Nephron (organoid): ENCODE data around the gene PTH1R.

ENCODE experiments used
- H3K27ac Mint-ChIP-seq, 3 experiments: 2 replicates each; pipeline ENCODE4 v1.8.0; 2020; ENCODE audit warnings: mixed read lengths in 3 of 3, mild to moderate bottlenecking in 2 of 3, moderate library complexity in 1 of 3
- H3K27me3 Mint-ChIP-seq: 2 replicates; pipeline ENCODE4 v1.8.0; 2021; ENCODE audit warnings: low read depth, mild to moderate bottlenecking, moderate library complexity, mixed read lengths
- H3K36me3 Mint-ChIP-seq: 2 replicates; pipeline ENCODE4 v1.8.0; 2020; ENCODE audit warnings: low read depth, mixed read lengths
- H3K4me1 Mint-ChIP-seq: 2 replicates; pipeline ENCODE4 v1.8.0; 2020; ENCODE audit warnings: mixed read lengths
- H3K4me3 Mint-ChIP-seq, 3 experiments: 2 replicates each; pipeline ENCODE4 v1.8.0; 2020; ENCODE audit warnings: mild to moderate bottlenecking in 3 of 3, mixed read lengths in 3 of 3, moderate library complexity in 2 of 3
- H3K9me3 Mint-ChIP-seq: 2 replicates; pipeline ENCODE4 v1.8.0; 2020; ENCODE audit warnings: mixed read lengths
- CTCF ChIP-seq, 3 experiments: fragments of 200-600 bp; sonication (generic); IDR thresholded peaks; one replicate each; pipeline ENCODE4 v1.5.0; 2021; ENCODE audit warnings: antibody characterized with exemption in 3 of 3; ENCODE audit not compliant: unreplicated experiment in 3 of 3

Gene PTH1R

GRCh38 chr3:46860810-46861604 lies 16.5 kb upstream of the PTH1R start:
- Mint-ChIP-seq H3K27me3 (no peaks in the 10 kb centered on the region), H3K4me1 (peaks cover 29% of the 10 kb centered on the region), H3K27ac (no peak overlapping the region), H3K9me3 (no peaks in the 10 kb centered on the region), H3K36me3 (no peaks in the 10 kb centered on the region), H3K4me3 (no peak overlapping the region)
- no peak for TF ChIP-seq CTCF (IDR thresholded peaks at IDR 0.05; ENCODE audit: unreplicated experiment in 3 of 3)

- Mint-ChIP-seq H3K4me3 (no peak overlapping the region), H3K27ac (no peak overlapping the region), H3K9me3 (no peaks in the 10 kb centered on the region), H3K27me3 (no peaks in the 10 kb centered on the region), H3K36me3 (no peaks in the 10 kb centered on the region), H3K4me1 (peaks cover 27% of the 10 kb centered on the region)
- TF ChIP-seq CTCF (IDR thresholded peaks at IDR 0.05; ENCODE audit: unreplicated experiment in 3 of 3): no peak
These were observed 15.7 kb upstream of the PTH1R start for GRCh38 chr3:46861605-46862368.

GRCh38 chr3:46862369-46863025 lies 15.0 kb upstream of the PTH1R start:
- no peak overlapping the region for H3K27ac Mint-ChIP-seq
- no peaks in the 10 kb centered on the region for H3K9me3 Mint-ChIP-seq
- peaks cover 30% of the 10 kb centered on the region for H3K4me1 Mint-ChIP-seq
- H3K27me3 Mint-ChIP-seq: no peaks in the 10 kb centered on the region
- TF ChIP-seq CTCF (IDR thresholded peaks at IDR 0.05; ENCODE audit: unreplicated experiment in 3 of 3): no peak
- H3K4me3 Mint-ChIP-seq: no peak overlapping the region
- H3K36me3 Mint-ChIP-seq: no peaks in the 10 kb centered on the region

GRCh38 chr3:46863261-46863782 lies 14.2 kb upstream of the PTH1R start, which contains the start of gene MYL3:
Gene MYL3 (minus strand): TSS chr3:46863444. CDS start chr3:46863390, 54 bp downstream.
- H3K4me3 Mint-ChIP-seq: peak within 1 kb of the TSS in 1 of 3 experiments; percentile 19
- H3K36me3 Mint-ChIP-seq: no peaks in the 10 kb centered on the region
- H3K27ac Mint-ChIP-seq: peak within 1 kb of the TSS; percentile 27 to 73 (median 62)
- no peaks in the 10 kb centered on the region for H3K27me3 Mint-ChIP-seq
- H3K4me1 Mint-ChIP-seq: peaks cover 32% of the 10 kb centered on the region
- H3K9me3 Mint-ChIP-seq: no peaks in the 10 kb centered on the region
- TF ChIP-seq CTCF (IDR thresholded peaks at IDR 0.05; ENCODE audit: unreplicated experiment in 3 of 3): no peak

GRCh38 chr3:46864061-46864881 lies 13.2 kb upstream of the PTH1R start:
- Mint-ChIP-seq H3K4me1 (peaks cover 41% of the 10 kb centered on the region), H3K27me3 (no peaks in the 10 kb centered on the region), H3K4me3 (peak overlapping the region in 1 of 3 experiments; percentile 19), H3K36me3 (no peaks in the 10 kb centered on the region), H3K9me3 (no peaks in the 10 kb centered on the region), H3K27ac (peak overlapping the region; percentile 27 to 73 (median 62))
- no peak for TF ChIP-seq CTCF (IDR thresholded peaks at IDR 0.05; ENCODE audit: unreplicated experiment in 3 of 3)
